Measurements from ENCODE around the gene COX8A. TPM values are rescaled to one million over a fixed set of nuclear protein-coding genes. Genes with fewer than 3 reads are reported as not detected.
"Not testable (repeated sequence)": the region's sequence is repeated elsewhere in the genome, so short reads cannot be mapped to it uniquely, and the experiment has no call there.

Gene COX8A
- total RNA-seq, 1 donor from 2014 or later = 1,107 TPM

DNA sequence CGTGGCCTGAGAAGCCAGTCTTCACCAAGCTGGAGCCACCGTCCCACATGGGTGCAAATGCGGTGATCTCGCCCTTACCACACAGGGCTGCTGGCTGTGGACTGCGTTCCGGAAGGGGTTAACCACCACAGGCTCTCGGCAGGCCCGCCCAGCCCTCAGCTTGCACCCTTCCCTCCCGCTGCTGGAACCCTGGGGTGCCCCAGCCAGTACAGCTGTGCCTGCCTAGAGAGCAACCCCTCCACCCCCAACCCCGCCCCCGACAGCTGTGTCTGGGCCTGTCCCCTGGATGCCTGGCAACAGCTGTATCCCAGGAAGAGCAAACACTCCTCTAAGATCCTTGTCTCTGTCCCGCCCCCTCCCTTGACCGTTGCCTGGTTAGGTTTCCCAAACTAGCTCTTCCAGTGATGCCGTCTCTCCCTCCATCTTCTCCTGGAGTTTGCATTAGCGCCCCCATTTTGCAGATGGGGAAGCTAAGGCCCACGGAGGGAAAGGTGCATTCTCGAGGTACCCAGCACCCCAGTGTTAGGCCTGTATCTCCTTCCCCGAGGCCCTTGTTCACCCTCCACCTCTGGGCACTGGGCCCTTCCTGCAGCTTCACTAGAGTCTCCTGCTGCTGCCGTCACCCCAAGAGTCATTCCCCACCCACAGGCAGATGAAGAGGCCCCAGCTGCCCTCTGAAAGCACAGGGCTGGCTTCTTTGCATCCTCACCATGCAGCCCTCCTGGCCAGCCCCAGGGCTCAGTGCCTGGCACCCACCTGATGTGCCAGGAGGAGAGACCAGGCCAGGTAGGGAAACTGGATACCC, 12.6 kb upstream of the COX8A start:
- ATAC-seq (peak; percentile 54), DNase-seq (peak; percentile 47)
- intact Hi-C loops (cut with micrococcal nuclease) = no loop called here

DNA sequence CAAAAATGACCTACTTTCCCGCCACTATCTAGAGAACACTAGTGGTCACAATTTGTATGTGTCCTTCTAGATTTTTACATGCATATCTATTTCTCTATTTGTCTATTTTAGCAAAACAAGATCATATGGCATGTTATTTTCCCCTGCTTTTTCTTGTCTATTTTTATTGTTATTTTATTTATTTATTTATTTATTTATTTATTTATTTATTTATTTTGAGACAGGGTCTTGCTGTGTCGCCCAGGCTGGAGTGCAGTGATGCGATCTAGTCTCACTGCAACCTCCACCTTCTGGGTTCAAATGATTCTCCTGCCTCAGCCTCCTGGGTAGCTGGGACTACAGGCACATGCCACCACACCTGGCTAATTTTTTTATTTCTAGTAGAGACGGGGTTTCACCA, 10.5 kb upstream of the COX8A start:
- intact Hi-C loops (cut with micrococcal nuclease); DNase-seq; ATAC-seq: not testable (repeated sequence)

DNA sequence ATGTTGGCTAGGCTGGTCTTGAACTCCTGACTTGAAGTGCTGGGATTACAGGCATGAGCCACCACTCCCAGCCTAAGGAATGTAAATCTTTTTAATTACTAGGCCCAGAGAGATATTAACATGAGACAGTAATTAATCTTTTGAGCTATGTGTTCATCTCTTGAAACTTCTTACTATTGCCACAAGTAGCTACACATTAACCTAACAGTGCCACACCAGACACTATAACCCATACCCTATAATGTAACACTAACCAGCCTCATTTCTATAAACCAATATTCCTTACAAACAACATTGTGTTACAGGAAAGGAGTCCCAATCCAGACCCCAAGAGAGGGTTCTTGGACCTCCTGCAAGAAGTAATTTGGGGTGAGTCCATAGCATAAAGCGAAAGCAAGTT, 8.0 kb upstream of the COX8A start:
- DNase-seq (no peak), ATAC-seq (no peak)
- intact Hi-C loops (cut with micrococcal nuclease) = no loop called here

DNA sequence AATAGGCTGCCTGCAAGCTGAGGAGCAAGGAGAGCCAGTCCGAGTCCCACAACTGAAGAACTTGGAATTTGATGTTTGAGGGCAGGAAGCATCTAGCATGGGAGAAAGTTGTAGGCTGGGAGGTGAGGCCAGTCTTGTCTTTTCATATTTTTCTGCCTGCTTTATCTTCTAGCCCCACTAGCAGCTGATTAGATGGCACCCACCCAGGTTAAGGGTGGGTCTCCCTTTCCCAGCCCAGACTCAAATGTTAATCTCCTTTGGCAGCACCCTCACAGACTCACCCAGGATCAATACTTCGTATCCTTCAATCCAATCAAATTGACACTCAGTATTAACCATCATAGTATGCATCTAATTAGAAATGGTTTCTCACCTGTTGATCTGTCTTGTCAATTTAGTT, 5.0 kb upstream of the COX8A start:
- intact Hi-C loops (cut with micrococcal nuclease) = no loop called here
- ATAC-seq (no peak), DNase-seq (no peak)

DNA sequence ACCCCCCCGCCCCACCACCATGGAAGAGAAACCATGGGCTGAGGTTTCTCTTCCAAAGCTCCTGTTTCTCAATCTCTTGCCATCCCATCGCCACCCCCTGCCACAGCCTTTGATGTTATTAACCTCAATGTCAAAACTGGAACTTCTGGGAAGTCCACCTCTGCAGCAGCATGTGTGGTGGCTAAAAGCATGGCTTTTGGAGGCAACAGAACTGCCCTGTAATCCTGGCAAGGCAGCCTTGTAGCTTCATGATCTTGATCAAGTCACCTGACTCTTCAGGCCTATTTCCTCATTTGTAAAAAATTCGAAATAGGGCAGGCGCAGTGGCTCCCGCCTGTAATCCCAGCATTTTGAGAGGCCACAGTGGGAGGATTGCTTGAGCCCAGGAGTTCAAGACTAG, 3.5 kb upstream of the COX8A start:
- no peak for DNase-seq
- intact Hi-C loops (cut with micrococcal nuclease) = no loop called here
- no peak for ATAC-seq

DNA sequence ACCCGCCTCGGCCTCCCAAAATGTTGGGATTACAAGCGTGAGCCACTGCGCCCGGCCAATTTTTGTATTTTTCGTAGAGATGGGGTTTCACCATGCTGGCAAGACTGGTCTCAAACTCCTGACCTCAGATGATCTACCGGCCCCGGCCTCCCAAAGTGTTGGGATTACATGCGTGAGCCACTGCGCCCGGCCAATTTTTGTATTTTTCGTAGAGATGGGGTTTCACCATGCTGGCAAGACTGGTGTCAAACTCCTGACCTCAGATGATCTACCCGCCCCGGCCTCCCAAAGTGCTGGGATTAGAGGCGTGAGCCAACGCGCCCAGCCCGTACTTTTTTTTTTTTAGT, 535 bp upstream of the COX8A start:
- DNase-seq; ATAC-seq; intact Hi-C loops (cut with micrococcal nuclease): not testable (repeated sequence)

DNA sequence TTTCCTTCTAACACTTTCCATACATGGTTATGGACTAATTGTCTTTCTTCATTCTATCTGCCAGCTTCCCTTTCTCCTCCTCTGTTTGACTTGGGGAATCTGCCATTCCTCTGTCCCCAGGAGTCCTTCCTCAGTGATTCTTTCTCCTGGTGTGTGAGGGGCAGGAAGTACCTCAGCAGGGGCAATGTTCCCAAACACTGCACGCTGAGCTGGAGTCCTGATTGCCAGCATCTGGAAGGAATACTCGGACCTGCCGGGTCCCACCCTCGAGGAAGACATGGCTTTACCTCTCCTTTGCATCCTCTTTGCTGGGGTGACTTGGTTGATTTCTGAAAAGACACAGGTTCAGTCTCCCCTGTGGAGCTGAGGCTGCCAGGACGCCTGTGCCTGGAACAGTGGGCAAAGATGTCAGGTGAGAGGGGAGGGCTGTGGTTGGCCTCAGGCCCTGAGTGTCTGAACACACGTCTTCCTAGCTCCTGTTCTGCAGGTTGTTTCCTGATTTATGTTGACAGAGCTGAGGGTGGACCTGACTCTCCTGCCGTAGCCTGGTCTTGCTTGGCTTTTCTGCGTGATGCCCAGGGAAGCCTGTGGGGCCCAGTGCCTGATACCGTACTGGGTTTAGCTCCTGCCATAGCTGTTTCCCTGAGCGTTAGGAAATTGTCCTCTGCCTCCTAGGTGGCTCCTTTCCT, 4.3 kb downstream of the COX8A start:
- intact Hi-C loops (cut with micrococcal nuclease) = no loop called here
- DNase-seq (no peak), ATAC-seq (no peak)

DNA sequence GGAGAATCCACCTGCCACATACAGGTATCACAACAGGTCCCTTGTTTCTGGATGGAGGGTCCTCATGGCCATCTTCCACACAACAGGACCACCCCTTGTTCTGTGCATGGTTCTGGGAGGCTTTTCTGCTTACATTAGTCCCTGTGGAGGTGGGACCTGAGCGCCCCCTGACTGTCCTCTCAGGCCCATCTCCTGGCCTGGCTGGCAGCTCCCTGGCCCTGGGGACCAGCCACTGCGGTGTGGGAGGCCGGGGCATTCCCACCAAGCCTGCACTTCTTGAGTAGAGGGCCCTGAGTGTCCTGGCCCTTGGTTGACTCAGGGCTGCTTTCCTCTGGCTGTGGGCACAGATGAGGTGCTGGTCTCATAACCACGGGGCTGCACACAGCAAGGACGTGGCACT, 5.0 kb downstream of the COX8A start:
- intact Hi-C loops (cut with micrococcal nuclease) = no loop called here
- no peak for DNase-seq
- no peak for ATAC-seq

DNA sequence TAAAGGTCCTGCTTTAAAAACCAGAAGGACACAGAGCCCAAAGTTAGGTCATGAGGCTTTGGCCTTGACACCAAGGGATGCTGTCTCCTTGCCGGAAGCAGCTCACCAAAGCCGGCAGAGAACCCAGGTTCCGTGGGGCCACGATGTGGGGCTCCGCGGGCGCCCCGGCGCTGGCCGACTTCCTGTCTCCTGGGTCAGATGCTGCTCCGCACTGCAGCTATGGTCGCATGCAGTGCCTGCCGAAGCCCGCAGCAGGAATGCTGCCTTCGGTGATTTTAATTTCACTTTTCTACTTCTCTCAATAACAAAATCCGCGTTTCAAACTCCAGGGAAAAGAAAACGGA, 11.4 kb downstream of the COX8A start:
- ATAC-seq (peak; percentile 34), DNase-seq (peak; percentile 67)
- intact Hi-C loops (cut with micrococcal nuclease) = no loop called here

DNA sequence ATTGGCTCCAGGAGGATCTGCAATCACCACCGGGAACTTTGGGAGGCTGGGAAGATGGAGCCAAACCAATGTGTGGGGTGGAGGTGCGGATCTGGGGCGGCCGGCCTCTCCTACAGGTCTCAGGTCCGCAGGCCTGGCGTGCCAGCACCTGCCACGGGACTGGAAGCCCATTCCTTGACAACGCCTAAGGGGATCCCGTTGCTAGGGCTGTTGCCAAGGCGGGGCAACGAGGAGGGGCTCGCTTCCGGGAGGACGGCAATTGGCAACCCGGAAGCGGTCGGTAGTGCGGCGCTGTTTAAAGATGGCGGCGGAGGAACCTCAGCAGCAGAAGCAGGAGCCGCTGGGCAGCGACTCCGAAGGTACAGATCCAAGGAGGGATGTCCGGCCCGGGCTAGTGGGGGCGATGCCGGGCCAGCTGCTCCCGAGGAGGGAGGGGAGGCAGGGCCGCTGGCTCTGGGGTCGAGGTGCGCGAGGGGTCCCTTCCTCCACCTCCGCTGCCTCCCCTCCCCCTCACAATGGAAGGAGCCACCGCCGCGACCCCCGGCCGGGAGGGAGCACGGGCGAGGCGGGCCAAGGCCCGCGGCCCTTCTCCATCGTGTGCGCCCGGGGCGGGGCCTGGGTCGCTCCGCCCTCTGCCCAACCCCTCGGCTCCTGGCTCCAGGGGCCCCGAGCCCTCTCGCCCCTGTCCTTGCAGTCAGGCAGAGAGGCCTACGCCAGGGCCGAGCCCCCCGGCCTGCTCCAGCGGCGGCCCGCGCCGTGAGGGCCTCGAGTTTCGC, 11.9 kb downstream of the COX8A start, which contains the start of gene OTUB1:
Gene OTUB1, plus strand, starts transcription at position 283 of the 776 bp plus-strand sequence. Its CDS starts 19 bp downstream, at position 302.
- peak; percentile 94 for ATAC-seq
- peak; percentile 93 for DNase-seq
- intact Hi-C loops (cut with micrococcal nuclease) = no loop called here

DNA sequence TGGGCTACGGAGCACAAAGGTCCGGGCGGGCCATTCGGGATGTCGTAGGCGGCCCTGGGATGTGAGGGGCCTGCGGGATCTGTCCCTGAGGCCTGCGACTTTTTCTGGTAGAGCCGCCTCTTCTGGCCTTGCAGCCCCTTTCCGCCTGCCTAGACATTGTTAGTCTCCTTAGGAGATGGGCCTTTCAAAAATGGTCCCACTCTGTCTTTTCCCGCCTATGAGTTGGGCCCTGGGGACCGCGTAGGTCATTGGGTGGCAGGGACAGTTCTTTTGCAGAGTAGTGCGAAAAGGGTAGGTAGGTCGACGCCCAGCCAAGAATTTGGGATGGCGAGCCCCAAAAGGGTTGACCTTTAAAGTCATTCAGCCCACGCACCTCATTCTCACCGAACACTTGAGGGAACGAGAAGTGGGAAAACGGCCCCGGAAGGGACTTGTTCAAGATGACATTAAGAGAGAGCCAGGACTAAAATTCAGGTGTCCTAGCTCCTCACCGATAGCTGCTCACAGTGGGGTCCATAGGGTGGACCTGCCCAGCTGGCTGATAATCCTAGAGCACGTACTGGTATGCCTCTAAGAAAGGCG, 12.6 kb downstream of the COX8A start:
- intact Hi-C loops (cut with micrococcal nuclease) = no loop called here
- ATAC-seq (no peak), DNase-seq (no peak)

DNA sequence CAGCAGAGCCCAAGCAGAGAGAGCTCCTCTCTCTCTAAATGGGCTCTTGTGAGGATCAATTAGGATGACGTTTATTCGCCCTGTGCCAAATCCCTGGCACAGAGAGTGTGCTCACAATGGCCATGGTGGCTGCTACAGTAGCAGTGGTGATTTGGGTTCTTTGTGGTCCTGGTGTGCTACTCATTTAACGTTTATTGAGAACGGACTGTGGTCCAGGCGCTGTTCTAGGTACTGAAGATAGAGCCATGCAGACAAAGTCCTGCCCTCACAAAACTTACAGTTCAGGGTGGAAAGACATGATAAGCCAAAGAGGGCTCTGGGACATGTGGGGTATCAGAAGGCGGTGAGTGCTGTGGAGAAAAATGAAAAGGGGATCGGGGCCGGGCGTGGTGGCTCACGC, 17.1 kb downstream of the COX8A start:
- intact Hi-C loops (cut with micrococcal nuclease) = no loop called here
- no peak for DNase-seq
- no peak for ATAC-seq

DNA sequence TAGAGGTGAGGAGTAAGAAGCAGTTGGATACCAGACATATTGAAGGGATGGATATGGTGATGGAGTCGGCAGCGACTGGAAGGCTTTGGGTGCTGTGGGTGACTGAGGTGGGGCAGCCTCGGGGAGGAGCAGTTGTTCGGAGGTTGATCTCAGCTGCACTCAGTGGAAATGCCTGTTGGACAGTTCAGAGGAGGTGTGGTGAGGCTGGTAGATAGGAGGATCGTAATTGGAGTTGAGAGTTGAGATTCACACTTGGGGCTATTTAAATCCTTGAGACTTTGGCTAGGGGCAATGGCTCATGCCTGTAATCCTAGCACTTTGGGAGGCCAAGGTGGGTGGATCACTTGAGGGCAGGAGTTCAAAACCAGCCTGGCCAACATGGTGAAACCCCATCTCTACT, 18.7 kb downstream of the COX8A start:
- intact Hi-C loops (cut with micrococcal nuclease) = no loop called here
- ATAC-seq (no peak), DNase-seq (no peak)

DNA sequence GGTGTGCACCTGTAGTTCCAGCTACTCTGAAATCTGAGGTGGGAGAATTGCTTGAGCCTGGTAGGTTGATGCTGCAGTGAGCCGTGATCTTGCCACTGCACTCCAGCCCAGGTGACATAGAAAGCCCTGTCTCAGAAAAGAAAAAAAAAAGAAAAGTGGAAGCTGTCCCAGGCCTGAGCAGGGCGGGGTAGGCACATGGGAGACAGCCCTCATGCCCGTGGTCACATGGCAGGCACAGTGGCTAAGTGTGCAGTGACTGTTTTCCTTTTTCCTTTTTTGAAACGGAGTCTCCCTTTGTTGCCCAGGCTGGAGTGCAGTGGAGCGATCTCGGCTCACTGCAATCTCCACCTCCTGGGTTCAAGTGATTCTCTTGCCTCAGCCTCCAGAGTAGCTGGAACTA, 19.6 kb downstream of the COX8A start:
- intact Hi-C loops (cut with micrococcal nuclease) = no loop called here
- ATAC-seq (peak; percentile 59), DNase-seq (peak; percentile 52)

DNA sequence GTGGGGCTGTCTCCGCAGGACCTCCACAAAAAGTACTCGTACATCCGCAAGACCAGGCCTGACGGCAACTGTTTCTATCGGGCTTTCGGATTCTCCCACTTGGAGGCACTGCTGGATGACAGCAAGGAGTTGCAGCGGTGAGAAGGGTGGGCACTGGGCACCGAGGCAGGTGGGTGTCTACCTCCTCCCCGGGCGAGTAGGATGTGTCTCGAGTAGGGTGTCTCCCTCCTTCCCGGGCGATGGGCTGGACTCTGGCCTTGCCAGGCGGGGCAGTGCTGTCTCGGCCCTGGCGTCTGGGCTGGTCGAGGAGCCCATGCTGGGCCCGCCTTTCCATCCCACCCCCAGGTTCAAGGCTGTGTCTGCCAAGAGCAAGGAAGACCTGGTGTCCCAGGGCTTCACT, 22.1 kb downstream of the COX8A start:
- ATAC-seq (no peak), DNase-seq (no peak)
- intact Hi-C loops (cut with micrococcal nuclease) = no loop called here

DNA sequence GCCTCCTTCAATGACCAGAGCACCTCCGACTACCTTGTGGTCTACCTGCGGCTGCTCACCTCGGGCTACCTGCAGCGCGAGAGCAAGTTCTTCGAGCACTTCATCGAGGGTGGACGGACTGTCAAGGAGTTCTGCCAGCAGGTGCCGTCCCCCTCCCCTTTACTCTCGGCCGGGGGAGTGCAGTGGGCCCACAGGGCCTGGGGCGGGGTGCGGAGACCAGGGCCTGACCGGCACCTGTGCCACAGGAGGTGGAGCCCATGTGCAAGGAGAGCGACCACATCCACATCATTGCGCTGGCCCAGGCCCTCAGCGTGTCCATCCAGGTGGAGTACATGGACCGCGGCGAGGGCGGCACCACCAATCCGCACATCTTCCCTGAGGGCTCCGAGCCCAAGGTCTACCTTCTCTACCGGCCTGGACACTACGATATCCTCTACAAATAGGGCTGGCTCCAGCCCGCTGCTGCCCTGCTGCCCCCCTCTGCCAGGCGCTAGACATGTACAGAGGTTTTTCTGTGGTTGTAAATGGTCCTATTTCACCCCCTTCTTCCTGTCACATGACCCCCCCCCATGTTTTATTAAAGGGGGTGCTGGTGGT, 22.8 kb downstream of the COX8A start:
- DNase-seq (no peak), ATAC-seq (no peak)
- intact Hi-C loops (cut with micrococcal nuclease) = no loop called here

DNA sequence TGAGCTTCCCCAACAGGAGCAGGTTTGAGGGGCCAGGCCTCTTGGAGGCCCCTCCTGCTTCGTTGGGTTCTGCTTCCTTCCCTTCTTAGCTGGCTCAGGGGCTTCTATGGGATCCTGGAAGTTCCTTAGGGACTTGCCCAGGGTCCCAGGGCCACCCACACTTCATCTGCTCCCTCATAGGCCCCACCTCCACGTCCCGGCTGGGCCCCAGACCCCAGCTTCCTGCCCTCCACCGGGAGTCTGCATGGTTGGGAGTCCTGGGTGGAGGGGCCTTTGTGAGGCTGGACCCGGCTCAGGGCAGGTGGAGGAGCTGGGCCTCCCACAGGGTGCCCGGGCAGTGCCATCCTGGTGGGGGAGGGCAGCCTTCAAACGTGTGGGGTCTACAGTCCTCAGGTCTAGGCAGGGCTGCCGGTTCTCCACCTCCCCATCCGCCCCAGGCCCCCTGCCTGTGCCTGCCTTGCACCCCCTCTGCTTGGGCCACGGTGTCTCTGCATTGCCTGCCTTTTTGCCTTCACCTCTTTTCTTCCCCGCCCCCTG, 23.4 kb downstream of the COX8A start:
- intact Hi-C loops (cut with micrococcal nuclease) = no loop called here
- no peak for ATAC-seq

DNA sequence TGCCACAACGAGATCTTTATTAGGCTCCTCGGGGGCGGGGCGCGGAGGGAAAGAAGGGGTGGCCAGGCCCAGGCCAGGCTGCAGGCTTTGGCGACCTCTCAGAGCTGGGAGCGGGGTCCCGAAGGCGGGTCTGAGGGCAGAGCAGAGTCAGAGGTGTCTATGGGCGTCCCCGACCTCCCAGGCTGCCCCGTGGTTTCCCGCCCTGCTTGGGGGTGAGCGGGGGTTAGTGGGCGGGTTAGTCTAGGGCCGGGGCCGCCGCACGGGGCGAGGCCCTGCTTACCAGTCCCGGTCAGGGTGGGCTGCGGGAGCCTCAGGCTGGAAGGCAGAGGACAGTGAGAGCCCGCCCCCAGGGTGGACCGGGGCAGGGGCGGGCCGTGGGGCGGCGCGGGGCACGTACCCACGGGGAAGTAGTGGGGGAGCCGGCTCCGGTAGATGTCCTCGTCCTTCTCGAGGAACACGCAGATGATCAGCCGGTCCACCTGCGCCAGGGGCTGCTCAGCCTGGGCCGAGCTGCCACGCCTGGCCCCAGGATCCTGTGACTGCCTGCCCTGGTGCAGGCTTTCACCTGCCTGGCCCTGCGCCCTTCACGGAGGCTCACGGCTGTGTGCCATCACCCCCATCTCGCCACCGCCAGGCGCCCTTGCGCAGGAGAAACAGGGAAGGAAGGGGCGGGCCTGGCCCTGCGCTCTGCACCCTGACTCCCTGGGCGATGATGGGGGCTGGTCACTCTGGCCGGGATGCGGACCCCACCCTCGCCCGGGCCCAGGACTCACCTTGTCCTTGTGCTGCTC, 24.3 kb downstream of the COX8A start:
- DNase-seq (no peak), ATAC-seq (no peak)
- intact Hi-C loops (cut with micrococcal nuclease) = no loop called here

More for the DNA sequence above, 23.4 kb downstream of the COX8A start:
- no peak for DNase-seq

Measured in left ventricle myocardium superior (tissue), 1 donor.